ENCODE data around the gene AHSG. TPM values are rescaled to one million over a fixed set of nuclear protein-coding genes. Genes with fewer than 3 reads are reported as not detected.
"Not testable (repeated sequence)": the region's sequence is repeated elsewhere in the genome, so short reads cannot be mapped to it uniquely, and the experiment has no call there.

AHSG gene
- not detected in 2 replicates for total RNA-seq (2012; rRNA removed)

GRCh38 chr3:186612721-186613636, at the start of gene AHSG:
Gene AHSG, plus strand, starts transcription at chr3:186613060. Its CDS starts 82 bp downstream, at chr3:186613142.
- no peak within 1 kb of the TSS for H3K4me2 ChIP-seq (ENCODE audit: low read length)
- H3K27me3 ChIP-seq (ENCODE audit: control insufficient read depth, insufficient read depth, low read length): peaks cover 31% of the 10 kb centered on the region
- peaks cover 5% of the 10 kb centered on the region for H3K4me1 ChIP-seq (ENCODE audit: control insufficient read depth, insufficient read depth, low read length)

GRCh38 chr3:186564586-186564985, 48.3 kb upstream of the AHSG start:
- no peaks in the 10 kb centered on the region for H3K9me3 ChIP-seq (replicated peaks; ENCODE audit: low read length)
- H3K4me1 ChIP-seq (ENCODE audit: control insufficient read depth, insufficient read depth, low read length): peaks cover 10% of the 10 kb centered on the region
- H3K27me3 ChIP-seq (ENCODE audit: control insufficient read depth, insufficient read depth, low read length): no peaks in the 10 kb centered on the region
- no peak overlapping the region for H3K4me3 ChIP-seq (ENCODE audit: low read length)
- peaks cover 15% of the 10 kb centered on the region for H3K36me3 ChIP-seq (ENCODE audit: insufficient read depth, low read length)
- H3K9ac ChIP-seq (ENCODE audit: low read depth, low read length): no peak overlapping the region
- no peak overlapping the region for H3K4me2 ChIP-seq (ENCODE audit: low read length)

More at GRCh38 chr3:186612721-186613636, at the start of gene AHSG:
- Histone ChIP-seq H3K9me3 (replicated peaks; ENCODE audit: low read length) (no peaks in the 10 kb centered on the region), H3K4me3 (ENCODE audit: low read length) (no peak within 1 kb of the TSS), H3K9ac (ENCODE audit: low read depth, low read length) (no peak within 1 kb of the TSS), H3K36me3 (ENCODE audit: insufficient read depth, low read length) (no peaks in the 10 kb centered on the region)

- Histone ChIP-seq H3K36me3 (ENCODE audit: insufficient read depth, low read length) (peaks cover 6% of the 10 kb centered on the region), H3K4me1 (ENCODE audit: control insufficient read depth, insufficient read depth, low read length) (peaks cover 18% of the 10 kb centered on the region)
Observed at GRCh38 chr3:186566772-186567071, 46.1 kb upstream of the AHSG start.

GRCh38 chr3:186567072-186567921, 45.6 kb upstream of the AHSG start, which contains the start of gene TBCCD1:
Gene TBCCD1, minus strand, starts transcription at chr3:186567339. Its CDS starts 3,010 bp downstream, at chr3:186564329.
- H3K9me3 ChIP-seq (replicated peaks; ENCODE audit: low read length): no peaks in the 10 kb centered on the region
- H3K9ac ChIP-seq (ENCODE audit: low read depth, low read length): peak within 1 kb of the TSS; percentile 88
- H3K36me3 ChIP-seq (ENCODE audit: insufficient read depth, low read length): peaks cover under 1% of the 10 kb centered on the region
- peak within 1 kb of the TSS; percentile 96 for H3K4me3 ChIP-seq (ENCODE audit: low read length)
- peaks cover 19% of the 10 kb centered on the region for H3K4me1 ChIP-seq (ENCODE audit: control insufficient read depth, insufficient read depth, low read length)
- H3K4me2 ChIP-seq (ENCODE audit: low read length): peak within 1 kb of the TSS; percentile 89
- H3K27me3 ChIP-seq (ENCODE audit: control insufficient read depth, insufficient read depth, low read length): no peaks in the 10 kb centered on the region

More at GRCh38 chr3:186566772-186567071, 46.1 kb upstream of the AHSG start:
- H3K4me2 ChIP-seq (ENCODE audit: low read length): peak overlapping the region; percentile 89
- peak overlapping the region; percentile 96 for H3K4me3 ChIP-seq (ENCODE audit: low read length)
- H3K9me3 ChIP-seq (replicated peaks; ENCODE audit: low read length): no peaks in the 10 kb centered on the region
- H3K9ac ChIP-seq (ENCODE audit: low read depth, low read length): peak overlapping the region; percentile 88
- H3K27me3 ChIP-seq (ENCODE audit: control insufficient read depth, insufficient read depth, low read length): no peaks in the 10 kb centered on the region

- Histone ChIP-seq H3K4me2 (ENCODE audit: low read length) (peak overlapping the region; percentile 84), H3K4me1 (ENCODE audit: control insufficient read depth, insufficient read depth, low read length) (peaks cover 19% of the 10 kb centered on the region), H3K9ac (ENCODE audit: low read depth, low read length) (peak overlapping the region; percentile 79), H3K4me3 (ENCODE audit: low read length) (peak overlapping the region; percentile 73)
- H3K36me3 ChIP-seq (ENCODE audit: insufficient read depth, low read length); H3K9me3 ChIP-seq (replicated peaks; ENCODE audit: low read length); H3K27me3 ChIP-seq (ENCODE audit: control insufficient read depth, insufficient read depth, low read length): not testable (repeated sequence)
Observed at GRCh38 chr3:186569361-186569760, 43.5 kb upstream of the AHSG start.

- no peaks in the 10 kb centered on the region for H3K27me3 ChIP-seq (ENCODE audit: control insufficient read depth, insufficient read depth, low read length)
- H3K36me3 ChIP-seq (ENCODE audit: insufficient read depth, low read length): peaks cover 9% of the 10 kb centered on the region
- H3K4me2 ChIP-seq (ENCODE audit: low read length): peak overlapping the region; percentile 84
- no peaks in the 10 kb centered on the region for H3K9me3 ChIP-seq (replicated peaks; ENCODE audit: low read length)
- H3K4me1 ChIP-seq (ENCODE audit: control insufficient read depth, insufficient read depth, low read length): peaks cover 19% of the 10 kb centered on the region
- H3K9ac ChIP-seq (ENCODE audit: low read depth, low read length): peak overlapping the region; percentile 79
- peak overlapping the region; percentile 73 for H3K4me3 ChIP-seq (ENCODE audit: low read length)
Observed at GRCh38 chr3:186569779-186570095, 43.1 kb upstream of the AHSG start.

- H3K4me2 ChIP-seq (ENCODE audit: low read length): peak within 1 kb of the TSS; percentile 84
- peaks cover 10% of the 10 kb centered on the region for H3K36me3 ChIP-seq (ENCODE audit: insufficient read depth, low read length)
- peaks cover 19% of the 10 kb centered on the region for H3K4me1 ChIP-seq (ENCODE audit: control insufficient read depth, insufficient read depth, low read length)
- no peaks in the 10 kb centered on the region for H3K9me3 ChIP-seq (replicated peaks; ENCODE audit: low read length)
- H3K27me3 ChIP-seq (ENCODE audit: control insufficient read depth, insufficient read depth, low read length): no peaks in the 10 kb centered on the region
- peak within 1 kb of the TSS; percentile 88 for H3K4me3 ChIP-seq (ENCODE audit: low read length)
- H3K9ac ChIP-seq (ENCODE audit: low read depth, low read length): peak within 1 kb of the TSS; percentile 93
Observed at GRCh38 chr3:186570096-186570940, 42.5 kb upstream of the AHSG start, which contains the start of gene DNAJB11. Gene DNAJB11, plus strand, starts transcription at chr3:186570720. Its CDS starts 178 bp downstream, at chr3:186570898.

GRCh38 chr3:186570941-186571643, 41.8 kb upstream of the AHSG start:
- H3K4me3 ChIP-seq (ENCODE audit: low read length): peak overlapping the region; percentile 88
- peaks cover 17% of the 10 kb centered on the region for H3K4me1 ChIP-seq (ENCODE audit: control insufficient read depth, insufficient read depth, low read length)
- no peaks in the 10 kb centered on the region for H3K27me3 ChIP-seq (ENCODE audit: control insufficient read depth, insufficient read depth, low read length)
- peak overlapping the region; percentile 78 for H3K4me2 ChIP-seq (ENCODE audit: low read length)
- H3K36me3 ChIP-seq (ENCODE audit: insufficient read depth, low read length): peaks cover 18% of the 10 kb centered on the region
- peak overlapping the region; percentile 93 for H3K9ac ChIP-seq (ENCODE audit: low read depth, low read length)
- no peaks in the 10 kb centered on the region for H3K9me3 ChIP-seq (replicated peaks; ENCODE audit: low read length)

- no peaks in the 10 kb centered on the region for H3K9me3 ChIP-seq (replicated peaks; ENCODE audit: low read length)
- H3K4me3 ChIP-seq (ENCODE audit: low read length): peak overlapping the region; percentile 88
- peak overlapping the region; percentile 78 for H3K4me2 ChIP-seq (ENCODE audit: low read length)
- peaks cover 14% of the 10 kb centered on the region for H3K4me1 ChIP-seq (ENCODE audit: control insufficient read depth, insufficient read depth, low read length)
- H3K9ac ChIP-seq (ENCODE audit: low read depth, low read length): peak overlapping the region; percentile 93
- peaks cover 23% of the 10 kb centered on the region for H3K36me3 ChIP-seq (ENCODE audit: insufficient read depth, low read length)
- H3K27me3 ChIP-seq (ENCODE audit: control insufficient read depth, insufficient read depth, low read length): no peaks in the 10 kb centered on the region
Observed at GRCh38 chr3:186571644-186572013, 41.2 kb upstream of the AHSG start.

- no peaks in the 10 kb centered on the region for H3K4me1 ChIP-seq (ENCODE audit: control insufficient read depth, insufficient read depth, low read length)
- H3K4me2 ChIP-seq (ENCODE audit: low read length): no peak overlapping the region
- no peaks in the 10 kb centered on the region for H3K27me3 ChIP-seq (ENCODE audit: control insufficient read depth, insufficient read depth, low read length)
- no peaks in the 10 kb centered on the region for H3K9me3 ChIP-seq (replicated peaks; ENCODE audit: low read length)
- no peak overlapping the region for H3K9ac ChIP-seq (ENCODE audit: low read depth, low read length)
- H3K36me3 ChIP-seq (ENCODE audit: insufficient read depth, low read length): peaks cover 61% of the 10 kb centered on the region
- no peak overlapping the region for H3K4me3 ChIP-seq (ENCODE audit: low read length)
Observed at GRCh38 chr3:186577521-186577920, 35.3 kb upstream of the AHSG start.

Measured in skeletal muscle satellite cell (primary cell).